ENCODE results near the gene RABAC1. TPM values are rescaled to one million over a fixed set of nuclear protein-coding genes. Genes with fewer than 3 reads are reported as not detected.

Gene RABAC1
- total and polyA plus RNA-seq, 9 of the 15 experiments (the other 6 are each of a cell fraction or from before 2014, with no cell fraction given) = 2.4 to 28.1 (median 9.3) TPM

GRCh38 chr19:41928754-41929535 is 30.2 kb downstream of the RABAC1 start (continued):
- TF ChIP-seq NFIC (IDR thresholded peaks at IDR 0.05) = peak; percentile 27; the same call in 1 of the 2 replicates
- no peak for TF ChIP-seq LEF1 (IDR thresholded peaks at IDR 0.05)
- peak in 1 of 3 experiments; percentile 2; a peak in 1 of 6 replicates for TF ChIP-seq CTCF (IDR thresholded peaks at IDR 0.05 in 2 of 3, conservative IDR thresholded peaks at IDR 0.05 in 1 of 3; ENCODE audit: insufficient read depth in 2 of 3, low read depth in 1 of 3, low read length in 3 of 3)
- no peak for TF ChIP-seq ESRRB (CRISPR knock-in tag; IDR thresholded peaks at IDR 0.05; ENCODE audit: borderline replicate concordance)
- TF ChIP-seq ZNF324 (CRISPR knock-in tag; IDR thresholded peaks at IDR 0.05) = no peak
- TF ChIP-seq HMG20A (CRISPR knock-in tag; conservative IDR thresholded peaks at IDR 0.05) = no peak
- TF ChIP-seq MLX (CRISPR knock-in tag; conservative IDR thresholded peaks at IDR 0.05) = no peak
- TF ChIP-seq E2F6 (IDR thresholded peaks at IDR 0.05; ENCODE audit: borderline replicate concordance in 1 of 2, extremely low read depth in 1 of 2, insufficient read depth in 1 of 2, insufficient read length in 1 of 2, low read depth in 1 of 2, low read length in 1 of 2, poor library complexity in 1 of 2, severe bottlenecking in 1 of 2) = no peak
- TF ChIP-seq FOS (IDR thresholded peaks at IDR 0.05; ENCODE audit: extremely low read depth, insufficient read length) = no peak
- no peak for TF ChIP-seq ZNF57 (CRISPR knock-in tag; IDR thresholded peaks at IDR 0.05)
- TF ChIP-seq ZNF318 (IDR thresholded peaks at IDR 0.05; ENCODE audit: borderline replicate concordance in 1 of 2, low read depth in 1 of 2) = no peak
- no peak for TF ChIP-seq LCOR (CRISPR knock-in tag; IDR thresholded peaks at IDR 0.05)
- TF ChIP-seq POU5F1 (IDR thresholded peaks at IDR 0.05; ENCODE audit: borderline replicate concordance, low read depth, low read length, partially characterized antibody) = no peak
- TF ChIP-seq SMARCB1 (IDR thresholded peaks at IDR 0.05; ENCODE audit: insufficient read length, low read depth) = no peak
